Fibroblast of lung (primary cell): ENCODE measurements around the gene RAP1GAP.

Source experiments
- EZH2 ChIP-seq: IDR thresholded peaks from 2 replicates; pipeline ENCODE4 v1.5.1; 2012; ENCODE audit warnings: low read length, control low read depth, mild to moderate bottlenecking; ENCODE audit errors: missing control alignments
- TF ChIP-seq, protein P1 (sequence below), 2 donors: IDR thresholded peaks in 1 of 2; conservative IDR thresholded peaks in 1 of 2; 1 replicate in 1 of 2; 2 replicates in 1 of 2; pipeline ENCODE4 v1.5.1; 2011 to 2012; ENCODE audit warnings: low read length in 2 of 2, control low read depth in 1 of 2, inconsistent platforms in 1 of 2, low read depth in 1 of 2, mild to moderate bottlenecking in 1 of 2

DNA sequence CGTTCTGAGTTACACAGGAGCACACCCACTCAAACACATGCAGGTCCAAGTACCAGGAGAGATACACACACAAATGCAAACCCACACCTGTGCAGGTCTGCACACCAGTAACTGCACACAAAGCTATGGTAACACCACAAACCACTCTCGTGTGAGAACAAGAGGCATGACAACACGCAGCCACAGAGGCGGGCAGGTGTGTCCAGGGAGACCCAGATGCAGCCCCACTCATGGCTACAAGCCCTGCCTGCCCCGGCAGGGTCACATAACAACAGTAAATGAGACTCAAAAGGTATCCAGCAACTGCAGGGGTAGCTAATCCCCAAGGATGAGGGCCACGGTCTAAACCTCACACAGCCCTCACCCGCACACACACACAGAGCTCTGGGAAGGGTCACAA is 48.1 kb downstream of the RAP1GAP start:
- TF ChIP-seq, protein P1, sequence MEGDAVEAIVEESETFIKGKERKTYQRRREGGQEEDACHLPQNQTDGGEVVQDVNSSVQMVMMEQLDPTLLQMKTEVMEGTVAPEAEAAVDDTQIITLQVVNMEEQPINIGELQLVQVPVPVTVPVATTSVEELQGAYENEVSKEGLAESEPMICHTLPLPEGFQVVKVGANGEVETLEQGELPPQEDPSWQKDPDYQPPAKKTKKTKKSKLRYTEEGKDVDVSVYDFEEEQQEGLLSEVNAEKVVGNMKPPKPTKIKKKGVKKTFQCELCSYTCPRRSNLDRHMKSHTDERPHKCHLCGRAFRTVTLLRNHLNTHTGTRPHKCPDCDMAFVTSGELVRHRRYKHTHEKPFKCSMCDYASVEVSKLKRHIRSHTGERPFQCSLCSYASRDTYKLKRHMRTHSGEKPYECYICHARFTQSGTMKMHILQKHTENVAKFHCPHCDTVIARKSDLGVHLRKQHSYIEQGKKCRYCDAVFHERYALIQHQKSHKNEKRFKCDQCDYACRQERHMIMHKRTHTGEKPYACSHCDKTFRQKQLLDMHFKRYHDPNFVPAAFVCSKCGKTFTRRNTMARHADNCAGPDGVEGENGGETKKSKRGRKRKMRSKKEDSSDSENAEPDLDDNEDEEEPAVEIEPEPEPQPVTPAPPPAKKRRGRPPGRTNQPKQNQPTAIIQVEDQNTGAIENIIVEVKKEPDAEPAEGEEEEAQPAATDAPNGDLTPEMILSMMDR (conservative IDR thresholded peaks at IDR 0.05 in 1 of 2, IDR thresholded peaks at IDR 0.05 in 1 of 2; ENCODE audit: low read depth in 1 of 2, low read length in 2 of 2) = no peak
- TF ChIP-seq EZH2 = no peak
